Lung (tissue), 12 donors: Measurements from ENCODE around the gene ARHGEF25. TPM values are rescaled to one million over a fixed set of nuclear protein-coding genes. Genes with fewer than 3 reads are reported as not detected.

Source experiments
- ATAC-seq: fragments of 200-7000 bp; cut with Tn5 transposase; one replicate; pipeline ENCODE4 v1.9.1; 2020; ENCODE audit warnings: moderate number of reproducible peaks; ENCODE audit not compliant: insufficient read depth, low FRiP score
- DNase-seq, 3 donors: peaks; one replicate each; pipeline ENCODE4 v3.0.0-alpha.2; 2013 to 2017
- H3K27ac ChIP-seq, 2 donors: one replicate each; pipeline ENCODE4 v1.5.1; 2013; ENCODE audit warnings: mild to moderate bottlenecking in 2 of 2, moderate library complexity in 2 of 2, control low read depth in 1 of 2, inconsistent platforms in 1 of 2, low read depth in 1 of 2, low read length in 1 of 2
- H3K27me3 ChIP-seq, 3 donors: one replicate each; pipeline ENCODE4 v1.5.1; 2013; ENCODE audit warnings: low read length in 2 of 3; ENCODE audit not compliant: control insufficient read depth in 3 of 3, insufficient read depth in 3 of 3
- H3K36me3 ChIP-seq, 4 donors: one replicate each; pipeline ENCODE4 v1.5.1; 2013; ENCODE audit warnings: low read length in 4 of 4, mild to moderate bottlenecking in 1 of 4, moderate library complexity in 1 of 4; ENCODE audit not compliant: control insufficient read depth in 4 of 4, insufficient read depth in 4 of 4
- H3K4me1 ChIP-seq, 5 donors: one replicate each; pipeline ENCODE4 v1.5.1; 2013; ENCODE audit warnings: low read length in 5 of 5, mild to moderate bottlenecking in 2 of 5, moderate library complexity in 1 of 5; ENCODE audit not compliant: control insufficient read depth in 5 of 5, insufficient read depth in 5 of 5
- H3K4me3 ChIP-seq: one replicate; pipeline ENCODE4 v1.5.1; 2013; ENCODE audit warnings: mild to moderate bottlenecking, control low read depth, moderate library complexity
- H3K9ac ChIP-seq, 2 donors: one replicate each; pipeline ENCODE4 v1.5.1; 2013; ENCODE audit warnings: low read length in 2 of 2, control low read depth in 1 of 2; ENCODE audit not compliant: insufficient read depth in 1 of 2
- H3K9me3 ChIP-seq, 4 donors: one replicate each; pipeline ENCODE4 v1.5.1; 2013; ENCODE audit warnings: low read length in 3 of 4, mild to moderate bottlenecking in 1 of 4, moderate library complexity in 1 of 4; ENCODE audit not compliant: control insufficient read depth in 4 of 4, insufficient read depth in 3 of 4
- CTCF ChIP-seq: IDR thresholded peaks from 2 replicates; pipeline ENCODE4 v1.5.1; 2012; ENCODE audit warnings: mild to moderate bottlenecking; ENCODE audit errors: control extremely low read depth, extremely low read depth
- WGBS, 2 donors: extraction: QIAGEN DNeasy Blood & Tissue Kit; methylation state at CpG; one replicate each; pipeline ENCODE4 v1.1.7; 2013; 5-methylcytosine and 5-hydroxymethylcytosine counted together
- polyA plus RNA-seq, 2 donors: library from polyadenylated mRNA; stranded (reverse); fragments of 200-250 nt; gene quantifications; one replicate each; pipeline ENCODE4 v1.2.1, GENCODE V29; 2013
- total RNA-seq, 2 donors: library from RNA; depleted of rRNA in 1 of 2; stranded (reverse); fragments of >200 nt in 1 of 2; gene quantifications; one replicate each; pipeline ENCODE4 v1.2.1, GENCODE V29; 2014 to 2021
- donor health status: control.
- donor health status: control.
- donor health status: Bipolar disorder and iron deficiency.
- donor health status: healthy.
- donor health status: DM: yes; HTN: yes; CAD: no.

ARHGEF25 gene
- total and polyA plus RNA-seq, 4 donors = 7.8 to 23.0 (median 11.3) TPM

- H3K9me3 ChIP-seq = no peaks in the 10 kb centered on the region
- H3K9ac ChIP-seq = no peak overlapping the region
- H3K4me1 ChIP-seq = peaks cover 5 to 46% (median 10%) of the 10 kb centered on the region in 5 donors
- ATAC-seq (no peak), DNase-seq (no peak)
- TF ChIP-seq CTCF = no peak
- peaks cover 0 to 8% (median 4%) of the 10 kb centered on the region in 4 donors for H3K36me3 ChIP-seq
- 88 to 95% methylated on average over 12 of the region's 12 CpGs for WGBS, 2 donors
- H3K27ac ChIP-seq = no peak overlapping the region
- peaks cover 0 to 4% (median 0%) of the 10 kb centered on the region in 3 donors for H3K27me3 ChIP-seq
- no peak overlapping the region for H3K4me3 ChIP-seq
Measured at GRCh38 chr12:57607958-57608663, 3.1 kb upstream of the ARHGEF25 start.

- WGBS, 2 donors = 74 to 85% methylated on average over 19 of the region's 19 CpGs
- Histone ChIP-seq H3K27ac (no peak overlapping the region), H3K4me3 (no peak overlapping the region), H3K9me3 (no peaks in the 10 kb centered on the region), H3K9ac (no peak overlapping the region), H3K36me3 (peaks cover 0 to 16% (median 4%) of the 10 kb centered on the region in 4 donors), H3K27me3 (peaks cover 0 to 4% (median 0%) of the 10 kb centered on the region in 3 donors), H3K4me1 (peaks cover 0 to 35% (median 8%) of the 10 kb centered on the region in 5 donors)
- no peak for DNase-seq
- no peak for TF ChIP-seq CTCF
- no peak for ATAC-seq
Measured at GRCh38 chr12:57609101-57609780, 2.0 kb upstream of the ARHGEF25 start.

GRCh38 chr12:57609781-57610553 is 1.3 kb upstream of the ARHGEF25 start:
- DNase-seq = peak; percentile 47 to 68 (median 57)

More at GRCh38 chr12:57609781-57610553, 1.3 kb upstream of the ARHGEF25 start:
- no peak overlapping the region for H3K4me3 ChIP-seq
- H3K9me3 ChIP-seq = no peaks in the 10 kb centered on the region
- peaks cover 0 to 16% (median 4%) of the 10 kb centered on the region in 4 donors for H3K36me3 ChIP-seq
- H3K9ac ChIP-seq = peak overlapping the region in 1 of 2 donors; percentile 23
- H3K4me1 ChIP-seq = peaks cover 0 to 31% (median 4%) of the 10 kb centered on the region in 5 donors
- no peak for ATAC-seq
- H3K27ac ChIP-seq = peak overlapping the region; percentile 17 to 73
- 32 to 44% methylated on average over 27 to 34 of the region's 34 CpGs for WGBS, 2 donors
- H3K27me3 ChIP-seq = peaks cover 0 to 4% (median 0%) of the 10 kb centered on the region in 3 donors
- TF ChIP-seq CTCF = no peak
